Kidney epithelial cell (primary cell): ENCODE results near the gene POLR1B. TPM values are rescaled to one million over a fixed set of nuclear protein-coding genes. Genes with fewer than 3 reads are reported as not detected.
"Not testable (repeated sequence)": the region's sequence is repeated elsewhere in the genome, so short reads cannot be mapped to it uniquely, and the experiment has no call there.

Experiments used
- DNase-seq: peaks from one replicate; pipeline ENCODE4 v3.0.0-alpha.2; 2010; ENCODE audit warnings: low read depth
- H3K27me3 ChIP-seq: 2 replicates; pipeline ENCODE4 v1.6.0; 2011; ENCODE audit warnings: low read length; ENCODE audit not compliant: control insufficient read depth, insufficient read depth
- H3K36me3 ChIP-seq: 2 replicates; pipeline ENCODE4 v1.5.1; 2011; ENCODE audit warnings: low read length; ENCODE audit not compliant: control insufficient read depth, insufficient read depth
- H3K4me3 ChIP-seq: 2 replicates; pipeline ENCODE4 v1.5.1; 2011; ENCODE audit warnings: low read depth, mild to moderate bottlenecking, control low read depth, low read length
- total RNA-seq: library from RNA; depleted of rRNA; stranded (reverse); fragments of >200 nt; gene quantifications from 2 replicates; pipeline ENCODE4 v1.2.3, GENCODE V29; 2015
- TF ChIP-seq, protein P1 (sequence below): IDR thresholded peaks from 2 replicates; pipeline ENCODE4 v1.5.1; 2011; ENCODE audit warnings: mild to moderate bottlenecking, moderate library complexity, low read length, control low read depth, inconsistent platforms; ENCODE audit not compliant: insufficient read depth, poor library complexity, severe bottlenecking

Gene POLR1B
- total RNA-seq, 1 donor from 2014 or later = 20.8 TPM

DNA sequence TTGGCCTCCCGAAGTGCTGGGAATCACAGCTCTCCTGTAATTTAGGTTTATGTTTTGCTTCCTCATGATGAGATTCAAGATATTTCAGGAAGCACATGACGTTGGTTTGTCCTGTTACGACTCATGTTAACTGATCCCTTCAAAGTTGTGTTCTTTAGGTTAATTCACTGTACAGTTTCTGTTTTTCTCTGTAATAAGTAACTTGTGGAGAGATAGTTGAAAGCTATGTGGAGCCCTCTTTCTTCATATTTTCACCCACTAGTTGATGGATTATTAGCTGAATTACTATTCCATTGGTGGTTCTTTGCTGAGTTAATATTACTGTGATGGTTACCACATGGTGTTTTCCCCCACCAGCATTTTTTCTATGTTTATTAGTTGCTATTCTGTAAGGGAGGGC, 23.8 kb downstream of the POLR1B start:
- H3K27me3 ChIP-seq = no peaks in the 10 kb centered on the region
- no peaks in the 10 kb centered on the region for H3K36me3 ChIP-seq
- TF ChIP-seq, protein P1, sequence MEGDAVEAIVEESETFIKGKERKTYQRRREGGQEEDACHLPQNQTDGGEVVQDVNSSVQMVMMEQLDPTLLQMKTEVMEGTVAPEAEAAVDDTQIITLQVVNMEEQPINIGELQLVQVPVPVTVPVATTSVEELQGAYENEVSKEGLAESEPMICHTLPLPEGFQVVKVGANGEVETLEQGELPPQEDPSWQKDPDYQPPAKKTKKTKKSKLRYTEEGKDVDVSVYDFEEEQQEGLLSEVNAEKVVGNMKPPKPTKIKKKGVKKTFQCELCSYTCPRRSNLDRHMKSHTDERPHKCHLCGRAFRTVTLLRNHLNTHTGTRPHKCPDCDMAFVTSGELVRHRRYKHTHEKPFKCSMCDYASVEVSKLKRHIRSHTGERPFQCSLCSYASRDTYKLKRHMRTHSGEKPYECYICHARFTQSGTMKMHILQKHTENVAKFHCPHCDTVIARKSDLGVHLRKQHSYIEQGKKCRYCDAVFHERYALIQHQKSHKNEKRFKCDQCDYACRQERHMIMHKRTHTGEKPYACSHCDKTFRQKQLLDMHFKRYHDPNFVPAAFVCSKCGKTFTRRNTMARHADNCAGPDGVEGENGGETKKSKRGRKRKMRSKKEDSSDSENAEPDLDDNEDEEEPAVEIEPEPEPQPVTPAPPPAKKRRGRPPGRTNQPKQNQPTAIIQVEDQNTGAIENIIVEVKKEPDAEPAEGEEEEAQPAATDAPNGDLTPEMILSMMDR = no peak
- DNase-seq = no peak
- no peak overlapping the region for H3K4me3 ChIP-seq

DNA sequence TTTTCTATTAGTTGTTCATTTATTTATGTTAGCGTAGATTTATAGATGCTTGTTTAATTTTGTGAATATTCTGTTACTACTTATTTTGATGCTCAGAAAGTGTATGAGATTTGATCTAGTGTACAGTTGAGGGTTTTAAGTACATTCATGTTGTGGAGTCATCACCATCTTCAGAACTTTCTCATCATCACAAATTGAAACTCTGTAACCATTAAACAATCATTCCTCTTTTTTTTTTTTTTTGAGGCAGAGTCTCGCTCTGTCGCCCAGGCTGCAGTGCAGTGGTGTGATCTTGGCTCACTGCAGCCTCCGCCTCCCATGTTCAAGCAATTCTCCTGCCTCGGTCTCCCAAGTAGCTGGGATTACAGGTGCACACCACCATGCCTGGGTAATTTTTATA, 24.2 kb downstream of the POLR1B start:
- H3K4me3 ChIP-seq, H3K36me3 ChIP-seq, H3K27me3 ChIP-seq, DNase-seq: not testable (repeated sequence)

DNA sequence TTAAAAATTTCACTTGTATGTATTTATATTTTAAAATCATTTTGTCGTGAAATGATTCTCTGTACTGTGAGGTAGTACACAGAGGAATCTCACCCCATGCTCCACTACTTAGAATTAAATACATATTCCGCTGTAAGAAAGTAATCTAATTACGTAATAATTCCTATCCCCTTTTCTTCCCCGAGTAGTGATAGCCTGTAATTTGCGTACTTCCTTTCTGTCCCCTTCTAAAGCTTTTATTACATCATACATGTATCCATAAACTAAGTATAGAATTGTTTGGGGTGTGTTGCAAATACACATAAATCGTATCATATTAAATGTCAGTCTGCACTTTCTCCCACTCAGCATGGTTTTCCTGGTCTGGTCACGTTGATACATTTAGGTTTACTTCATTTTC, 29.7 kb downstream of the POLR1B start:
- peaks cover 1% of the 10 kb centered on the region for H3K36me3 ChIP-seq
- DNase-seq = no peak
- TF ChIP-seq, protein P1 = no peak
- no peaks in the 10 kb centered on the region for H3K27me3 ChIP-seq
- no peak overlapping the region for H3K4me3 ChIP-seq

DNA sequence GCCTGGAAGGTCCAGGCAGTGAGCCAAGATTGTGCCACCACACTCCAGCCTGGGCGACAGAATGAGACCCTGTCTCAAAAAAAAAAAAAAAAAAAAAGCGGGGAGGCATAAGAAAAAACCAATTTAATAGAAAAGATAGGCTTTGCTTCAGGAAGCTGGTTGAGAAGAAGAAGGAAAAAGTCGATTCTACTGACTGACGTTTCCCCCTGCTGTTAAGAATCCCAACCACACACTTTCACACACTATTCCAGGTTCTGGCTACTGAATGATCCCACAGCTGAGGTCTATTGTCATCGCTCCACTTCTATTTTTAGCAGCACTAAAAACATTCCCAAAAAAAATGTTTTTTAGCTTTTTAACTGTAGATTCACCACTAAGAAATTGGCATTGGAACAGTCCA, 35.5 kb downstream of the POLR1B start:
- DNase-seq = no peak
- Histone ChIP-seq H3K36me3 (peaks cover 1% of the 10 kb centered on the region), H3K4me3 (no peak overlapping the region), H3K27me3 (no peaks in the 10 kb centered on the region)
- TF ChIP-seq, protein P1 = peak; percentile 32

DNA sequence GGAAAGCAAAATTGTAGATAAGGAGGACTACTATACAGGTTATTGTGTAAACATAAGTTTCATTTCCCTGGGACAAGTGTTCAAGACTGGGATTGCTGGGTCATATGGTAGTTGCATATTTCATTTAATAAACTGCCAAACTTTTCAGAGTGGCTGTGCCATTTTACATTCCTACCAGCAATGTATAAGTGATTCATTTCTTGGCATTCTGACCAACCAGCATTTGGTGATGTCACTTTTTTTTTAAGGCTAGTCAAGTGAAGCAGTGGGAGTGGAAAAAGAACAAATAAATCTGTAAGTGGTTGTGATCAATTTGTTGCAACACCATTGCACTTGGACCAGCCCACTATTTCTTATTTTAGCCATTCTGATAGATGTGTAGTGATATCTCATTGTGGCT, 37.0 kb downstream of the POLR1B start:
- DNase-seq = peak; percentile 74
- no peaks in the 10 kb centered on the region for H3K27me3 ChIP-seq
- TF ChIP-seq, protein P1 = no peak

DNA sequence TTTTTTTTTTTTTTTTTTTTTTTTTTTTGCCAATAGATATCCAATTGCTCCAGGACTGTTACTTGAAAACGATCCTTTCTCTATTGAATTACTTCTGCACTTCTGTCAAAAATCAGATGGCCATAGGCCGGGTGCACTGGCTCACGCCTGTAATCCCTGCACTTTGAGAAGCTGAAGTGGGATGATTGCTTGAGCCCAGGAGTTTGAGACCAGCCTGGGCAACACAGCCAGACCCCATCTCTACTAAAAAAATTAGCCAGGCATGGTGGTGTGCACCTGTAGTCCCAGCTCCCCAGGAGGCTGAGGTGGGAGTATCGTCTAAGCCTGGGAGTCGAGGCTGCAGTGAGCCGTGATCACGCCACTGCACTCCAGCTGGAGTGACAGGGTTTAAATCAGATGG, 37.8 kb downstream of the POLR1B start:
- H3K4me3 ChIP-seq = no peak overlapping the region
- TF ChIP-seq, protein P1 = no peak
- no peaks in the 10 kb centered on the region for H3K27me3 ChIP-seq
- no peaks in the 10 kb centered on the region for H3K36me3 ChIP-seq
- DNase-seq = no peak

More for the DNA sequence above, 37.0 kb downstream of the POLR1B start:
- Histone ChIP-seq H3K4me3 (no peak overlapping the region), H3K36me3 (peaks cover 1% of the 10 kb centered on the region)

DNA sequence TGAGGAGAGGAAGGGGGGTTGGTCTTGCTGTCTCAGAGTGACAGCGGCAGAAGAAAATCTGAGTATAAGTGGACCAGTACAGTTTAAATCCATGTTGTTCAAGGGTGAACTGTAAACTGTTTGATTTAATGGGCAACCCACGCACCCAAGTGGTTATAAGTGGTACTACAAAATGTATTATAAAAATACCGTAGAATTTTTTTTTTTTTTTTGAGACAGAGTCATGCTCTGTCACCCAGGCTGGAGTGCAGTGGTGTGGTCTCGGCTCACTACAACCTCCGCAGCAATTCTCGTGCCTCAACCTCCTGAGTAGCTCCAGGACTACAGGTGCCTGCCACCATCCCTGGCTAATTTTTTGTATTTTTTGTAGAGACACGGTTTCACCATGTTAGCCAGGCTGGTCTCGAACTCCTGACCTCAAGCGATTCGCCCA, 40.1 kb downstream of the POLR1B start:
- peak; percentile 25 for DNase-seq
- Histone ChIP-seq H3K27me3 (no peaks in the 10 kb centered on the region), H3K4me3 (no peak overlapping the region), H3K36me3 (no peaks in the 10 kb centered on the region)
- TF ChIP-seq, protein P1 = peak; percentile 40
